Neural cell (in vitro differentiated cells): ENCODE measurements around the gene PTEN. TPM values are rescaled to one million over a fixed set of nuclear protein-coding genes. Genes with fewer than 3 reads are reported as not detected.

Experiments
- H2AFZ ChIP-seq: fragments of 200-600, 300-800 bp; sonication (generic), shearing (Covaris generic); 2 replicates; pipeline ENCODE4 v1.6.0; 2014; ENCODE audit warnings: low read depth, mild to moderate bottlenecking, antibody characterized with exemption, low read length, moderate library complexity
- H3F3A ChIP-seq: fragments of 200-600 bp; shearing (Covaris generic); 2 replicates; pipeline ENCODE4 v1.6.1; 2016; ENCODE audit warnings: mild to moderate bottlenecking, moderate library complexity, mixed read lengths, antibody characterized with exemption, low read length; ENCODE audit not compliant: insufficient read depth, poor library complexity, severe bottlenecking
- H3K27ac ChIP-seq: fragments of 200-600, 300-800 bp; sonication (generic), shearing (Covaris generic); 2 replicates; pipeline ENCODE4 v1.5.1; 2014; ENCODE audit warnings: mild to moderate bottlenecking, low read length, moderate library complexity
- H3K27me3 ChIP-seq: fragments of 300-800, 200-600 bp; sonication (generic), shearing (Covaris generic); 2 replicates; pipeline ENCODE4 v1.6.0; 2014; ENCODE audit warnings: mild to moderate bottlenecking, low read depth, low read length, moderate library complexity; ENCODE audit not compliant: insufficient read depth
- H3K36me3 ChIP-seq: fragments of 300-800, 200-600 bp; sonication (generic), shearing (Covaris generic); 2 replicates; pipeline ENCODE4 v1.5.1; 2014; ENCODE audit warnings: mild to moderate bottlenecking, antibody characterized with exemption, low read length, moderate library complexity; ENCODE audit not compliant: insufficient read depth
- H3K4me2 ChIP-seq: fragments of 300-800, 200-600 bp; sonication (generic), shearing (Covaris generic); 2 replicates; pipeline ENCODE4 v1.6.0; 2014; ENCODE audit warnings: mild to moderate bottlenecking, low read length
- H3K4me3 ChIP-seq: fragments of 300-800, 200-600 bp; sonication (generic), shearing (Covaris generic); 2 replicates; pipeline ENCODE4 v1.5.1; 2014; ENCODE audit warnings: mild to moderate bottlenecking, low read length, moderate library complexity
- H3K79me2 ChIP-seq: fragments of 200-600 bp; shearing (Covaris generic); replicated peaks from 2 replicates; pipeline ENCODE4 v1.6.0; 2014; ENCODE audit warnings: mild to moderate bottlenecking, low read length, moderate library complexity; ENCODE audit not compliant: insufficient read depth
- H3K9ac ChIP-seq: fragments of 300-800, 200-600 bp; sonication (generic), shearing (Covaris generic); 2 replicates; pipeline ENCODE4 v1.6.1; 2016; ENCODE audit warnings: mild to moderate bottlenecking, low read length, mixed read lengths
- H3K9me2 ChIP-seq: fragments of 200-600 bp; shearing (Covaris generic); 2 replicates; pipeline ENCODE4 v1.6.1; 2016; ENCODE audit warnings: mild to moderate bottlenecking, low read length, mixed read lengths; ENCODE audit not compliant: insufficient read depth
- H3K9me3 ChIP-seq: fragments of 200-600, 300-800 bp; sonication (generic), shearing (Covaris generic); 2 replicates; pipeline ENCODE4 v1.6.1; 2016; ENCODE audit warnings: mild to moderate bottlenecking, mixed run types, low read length, moderate library complexity, mixed read lengths
- H4K20me1 ChIP-seq: fragments of 200-600 bp; shearing (Covaris generic); 2 replicates; pipeline ENCODE4 v1.6.1; 2016; ENCODE audit warnings: mild to moderate bottlenecking, mixed run types; ENCODE audit not compliant: insufficient read depth
- CTCF ChIP-seq: fragments of 450-650 bp; IDR thresholded peaks from 2 replicates; pipeline ENCODE4 v1.5.1; 2014; ENCODE audit warnings: antibody characterized with exemption, mild to moderate bottlenecking, moderate library complexity; ENCODE audit not compliant: poor library complexity, severe bottlenecking
- EP300 ChIP-seq: fragments of 450-650 bp; conservative IDR thresholded peaks from 2 replicates; pipeline ENCODE4 v1.6.1; 2014; ENCODE audit warnings: antibody characterized with exemption, mild to moderate bottlenecking, moderate library complexity; ENCODE audit not compliant: poor library complexity, severe bottlenecking
- EZH2 ChIP-seq: fragments of 200-600, 300-800 bp; shearing (Covaris generic), sonication (generic); IDR thresholded peaks from 2 replicates; pipeline ENCODE4 v1.6.1; 2014; ENCODE audit warnings: antibody characterized with exemption, low read length, borderline replicate concordance, mild to moderate bottlenecking; ENCODE audit not compliant: insufficient read depth, poor library complexity, severe bottlenecking
- POLR2AphosphoS5 ChIP-seq: IDR thresholded peaks from 2 replicates; pipeline ENCODE4 v1.6.1; 2012
- RAD21 ChIP-seq: fragments of 450-650 bp; conservative IDR thresholded peaks from 2 replicates; pipeline ENCODE4 v1.6.1; 2014; ENCODE audit warnings: antibody characterized with exemption, mild to moderate bottlenecking, moderate library complexity
- SMC3 ChIP-seq: fragments of 450-650 bp; conservative IDR thresholded peaks from 2 replicates; pipeline ENCODE4 v1.6.1; 2014; ENCODE audit warnings: antibody characterized with exemption, mild to moderate bottlenecking, moderate library complexity; ENCODE audit not compliant: poor library complexity
- TAF1 ChIP-seq: IDR thresholded peaks from 2 replicates; pipeline ENCODE4 v1.6.1; 2012; ENCODE audit warnings: low read depth
- polyA plus RNA-seq: library from polyadenylated mRNA; depleted of rRNA; stranded (reverse); fragments of >200 nt; gene quantifications from 2 replicates; pipeline ENCODE4 v1.2.3, GENCODE V29; 2014
- TF ChIP-seq, protein P1 (sequence below): IDR thresholded peaks from 2 replicates; pipeline ENCODE4 v1.6.1; 2012; ENCODE audit warnings: borderline replicate concordance

Gene PTEN
- polyA plus RNA-seq, 1 donor from 2014 or later = 47.3 TPM

DNA sequence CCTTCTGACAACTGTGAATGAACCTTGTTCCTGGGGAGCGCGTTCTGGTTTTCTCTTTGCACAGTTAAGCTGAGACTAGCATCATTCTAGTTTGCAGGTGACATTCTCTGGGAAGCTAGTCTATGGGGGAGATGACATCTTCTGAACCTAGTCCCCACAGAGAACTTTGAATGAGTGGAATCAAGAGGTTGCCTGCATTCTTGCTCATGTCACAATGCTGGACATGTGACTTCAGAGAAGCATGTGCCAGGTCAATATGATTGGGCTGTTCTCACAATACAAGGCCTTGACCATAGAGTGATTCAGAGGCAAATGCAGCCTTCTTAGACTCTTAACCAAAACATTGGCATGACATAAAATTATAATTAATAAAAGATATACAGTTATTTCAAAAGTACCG is 22.2 kb upstream of the PTEN start:
- H3F3A ChIP-seq = no peaks in the 10 kb centered on the region
- no peaks in the 10 kb centered on the region for H3K9me2 ChIP-seq
- H3K27ac ChIP-seq = no peak overlapping the region
- H3K4me3 ChIP-seq = no peak overlapping the region
- no peaks in the 10 kb centered on the region for H3K36me3 ChIP-seq
- no peak overlapping the region for H3K9ac ChIP-seq
- no peaks in the 10 kb centered on the region for H3K79me2 ChIP-seq
- no peaks in the 10 kb centered on the region for H4K20me1 ChIP-seq
- no peak overlapping the region for H2AFZ ChIP-seq
- no peaks in the 10 kb centered on the region for H3K27me3 ChIP-seq
- no peak overlapping the region for H3K4me2 ChIP-seq
- no peaks in the 10 kb centered on the region for H3K9me3 ChIP-seq
- TF ChIP-seq SMC3 (no peak), CTCF (no peak), TAF1 (no peak), RAD21 (no peak)
- TF ChIP-seq, protein P1, sequence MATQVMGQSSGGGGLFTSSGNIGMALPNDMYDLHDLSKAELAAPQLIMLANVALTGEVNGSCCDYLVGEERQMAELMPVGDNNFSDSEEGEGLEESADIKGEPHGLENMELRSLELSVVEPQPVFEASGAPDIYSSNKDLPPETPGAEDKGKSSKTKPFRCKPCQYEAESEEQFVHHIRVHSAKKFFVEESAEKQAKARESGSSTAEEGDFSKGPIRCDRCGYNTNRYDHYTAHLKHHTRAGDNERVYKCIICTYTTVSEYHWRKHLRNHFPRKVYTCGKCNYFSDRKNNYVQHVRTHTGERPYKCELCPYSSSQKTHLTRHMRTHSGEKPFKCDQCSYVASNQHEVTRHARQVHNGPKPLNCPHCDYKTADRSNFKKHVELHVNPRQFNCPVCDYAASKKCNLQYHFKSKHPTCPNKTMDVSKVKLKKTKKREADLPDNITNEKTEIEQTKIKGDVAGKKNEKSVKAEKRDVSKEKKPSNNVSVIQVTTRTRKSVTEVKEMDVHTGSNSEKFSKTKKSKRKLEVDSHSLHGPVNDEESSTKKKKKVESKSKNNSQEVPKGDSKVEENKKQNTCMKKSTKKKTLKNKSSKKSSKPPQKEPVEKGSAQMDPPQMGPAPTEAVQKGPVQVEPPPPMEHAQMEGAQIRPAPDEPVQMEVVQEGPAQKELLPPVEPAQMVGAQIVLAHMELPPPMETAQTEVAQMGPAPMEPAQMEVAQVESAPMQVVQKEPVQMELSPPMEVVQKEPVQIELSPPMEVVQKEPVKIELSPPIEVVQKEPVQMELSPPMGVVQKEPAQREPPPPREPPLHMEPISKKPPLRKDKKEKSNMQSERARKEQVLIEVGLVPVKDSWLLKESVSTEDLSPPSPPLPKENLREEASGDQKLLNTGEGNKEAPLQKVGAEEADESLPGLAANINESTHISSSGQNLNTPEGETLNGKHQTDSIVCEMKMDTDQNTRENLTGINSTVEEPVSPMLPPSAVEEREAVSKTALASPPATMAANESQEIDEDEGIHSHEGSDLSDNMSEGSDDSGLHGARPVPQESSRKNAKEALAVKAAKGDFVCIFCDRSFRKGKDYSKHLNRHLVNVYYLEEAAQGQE = no peak

DNA sequence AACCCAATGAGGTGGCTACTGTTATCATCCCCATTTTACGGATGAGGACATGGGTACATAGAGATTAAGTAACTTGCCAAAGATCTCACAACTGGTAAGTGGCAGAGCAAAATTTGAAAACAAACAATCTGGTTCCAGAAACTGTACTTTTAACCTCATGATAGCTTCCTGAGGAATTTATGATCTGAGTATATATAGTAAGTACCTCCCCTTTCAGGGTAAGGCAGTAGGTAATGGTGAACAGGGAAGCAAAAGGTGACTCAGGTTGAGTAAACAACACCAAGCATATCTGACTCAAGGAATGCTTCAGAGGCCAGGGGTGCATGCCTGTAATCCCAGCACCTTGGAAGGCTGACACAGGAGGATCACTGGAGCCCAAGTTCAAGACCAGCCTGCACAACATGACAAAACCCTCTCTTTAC is 21.2 kb upstream of the PTEN start:
- TF ChIP-seq POLR2AphosphoS5 = no peak
- TF ChIP-seq RAD21 = no peak
- TF ChIP-seq EP300 = no peak
- no peak for TF ChIP-seq SMC3
- TF ChIP-seq EZH2 = no peak
- no peak for TF ChIP-seq TAF1
- TF ChIP-seq, protein P1 = no peak
- no peak overlapping the region for H3K4me2 ChIP-seq
- no peaks in the 10 kb centered on the region for H3K9me3 ChIP-seq
- H3K9me2 ChIP-seq = no peaks in the 10 kb centered on the region
- H3K79me2 ChIP-seq = no peaks in the 10 kb centered on the region
- H3K36me3 ChIP-seq = no peaks in the 10 kb centered on the region
- H3K9ac ChIP-seq = no peak overlapping the region
- H3K4me3 ChIP-seq = no peak overlapping the region
- H2AFZ ChIP-seq = no peak overlapping the region
- H3F3A ChIP-seq = no peaks in the 10 kb centered on the region
- H3K27me3 ChIP-seq = no peaks in the 10 kb centered on the region
- no peak overlapping the region for H3K27ac ChIP-seq
- no peaks in the 10 kb centered on the region for H4K20me1 ChIP-seq
